Duodenal mucosa (tissue), 2 donors: ENCODE measurements around the gene MAD1L1.
"Not testable (repeated sequence)": the region's sequence is repeated elsewhere in the genome, so short reads cannot be mapped to it uniquely, and the experiment has no call there.

ENCODE experiments used
- H3K27ac ChIP-seq: one replicate; pipeline ENCODE4 v1.7.0; 2013; ENCODE audit warnings: low read depth, low read length
- H3K27me3 ChIP-seq, 2 donors: one replicate each; pipeline ENCODE4 v1.7.0; 2013; ENCODE audit warnings: low read length in 2 of 2, control low read depth in 1 of 2; ENCODE audit not compliant: insufficient read depth in 2 of 2, control insufficient read depth in 1 of 2
- H3K36me3 ChIP-seq, 2 donors: one replicate each; pipeline ENCODE4 v1.7.0; 2013; ENCODE audit warnings: low read length in 2 of 2, control low read depth in 1 of 2; ENCODE audit not compliant: insufficient read depth in 2 of 2, control insufficient read depth in 1 of 2
- H3K4me1 ChIP-seq, 2 donors: one replicate each; pipeline ENCODE4 v1.7.0; 2013; ENCODE audit warnings: low read length in 2 of 2, control low read depth in 1 of 2; ENCODE audit not compliant: insufficient read depth in 2 of 2, control insufficient read depth in 1 of 2
- H3K4me3 ChIP-seq, 2 donors: one replicate each; pipeline ENCODE4 v1.7.0; 2013; ENCODE audit warnings: low read length in 2 of 2, low read depth in 1 of 2
- H3K9ac ChIP-seq, 2 donors: one replicate each; pipeline ENCODE4 v1.7.0; 2013; ENCODE audit warnings: low read length in 2 of 2, low read depth in 1 of 2
- H3K9me3 ChIP-seq, 2 donors: one replicate each; pipeline ENCODE4 v1.7.0; 2013; ENCODE audit warnings: low read length in 2 of 2, control low read depth in 1 of 2; ENCODE audit not compliant: control insufficient read depth in 1 of 2

MAD1L1 gene

DNA sequence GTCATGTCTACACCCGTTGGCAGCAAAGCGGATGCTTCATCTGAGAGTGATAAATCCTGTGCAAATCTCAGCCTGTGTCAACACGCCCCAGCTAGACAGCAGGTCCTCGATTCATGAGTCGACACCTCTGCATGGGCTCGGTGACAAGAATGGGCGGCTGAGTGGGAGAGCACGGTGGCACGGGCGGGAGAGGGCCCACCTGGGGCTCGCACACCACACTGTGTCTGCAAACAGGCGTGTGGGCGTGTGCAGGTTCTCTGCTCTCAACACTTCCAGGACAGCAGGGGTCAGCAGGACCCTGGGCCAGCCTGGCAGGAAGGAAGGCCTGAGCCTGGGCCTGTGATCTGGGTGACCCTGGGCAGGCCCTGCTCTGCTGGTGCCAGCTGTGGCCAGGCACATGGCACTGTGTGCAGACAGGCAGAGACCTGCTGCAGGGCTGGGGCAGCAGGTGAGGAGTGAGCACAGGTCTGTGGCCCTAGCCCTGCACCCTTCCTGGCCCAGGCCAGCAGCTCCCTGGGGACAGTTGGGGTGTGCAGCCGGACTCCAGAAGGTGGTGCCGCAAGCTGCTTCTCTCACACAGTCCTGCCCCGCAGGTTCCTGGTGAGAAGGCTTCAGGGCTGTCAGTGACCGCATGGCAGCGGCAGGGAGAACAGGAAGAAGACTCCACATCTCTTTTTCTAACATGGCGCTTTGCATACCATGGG is 346.2 kb downstream of the MAD1L1 start:
- H3K36me3 ChIP-seq: peaks cover 0 to 23% of the 10 kb centered on the region in 2 donors

DNA sequence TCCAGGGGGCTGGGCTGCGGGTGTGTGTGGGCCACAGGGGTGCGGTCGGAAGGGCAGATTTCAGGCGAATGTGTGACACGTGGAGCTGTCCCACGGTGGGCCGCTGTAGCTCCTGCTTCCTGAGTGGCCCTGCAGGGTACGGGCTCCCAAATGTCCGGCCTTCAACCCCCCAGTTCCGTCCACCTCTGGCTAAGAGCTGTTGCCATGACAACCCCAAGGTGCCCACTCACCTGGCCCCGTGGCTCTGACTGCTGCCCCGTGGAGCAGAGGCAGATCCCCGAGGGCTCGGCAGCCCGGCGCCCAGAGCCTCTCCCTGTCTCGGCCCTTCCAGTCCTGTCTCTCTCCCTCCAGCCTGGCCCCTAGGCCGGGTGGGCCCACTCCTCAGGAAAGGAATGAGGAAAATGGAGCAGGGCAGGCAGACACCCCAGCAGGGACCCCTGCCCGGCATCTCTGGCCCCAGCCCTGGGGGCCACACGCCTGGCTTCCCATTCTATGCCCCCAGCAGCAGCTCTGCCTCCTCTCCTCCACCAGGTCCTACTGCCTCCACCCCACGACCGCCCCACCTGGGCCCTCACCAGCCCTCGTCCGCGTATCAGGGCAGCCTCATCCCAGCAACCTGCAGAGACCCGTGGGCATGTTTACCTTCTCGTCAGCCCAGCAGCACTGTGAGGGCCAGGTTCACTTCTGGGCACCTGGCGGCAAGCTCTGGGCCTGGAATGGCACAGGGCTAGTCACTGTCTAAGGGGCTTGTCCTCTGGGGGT is 347.1 kb downstream of the MAD1L1 start:
- Histone ChIP-seq H3K9me3 (peaks cover 0 to 5% of the 10 kb centered on the region in 2 donors), H3K4me1 (peaks cover 0 to 4% of the 10 kb centered on the region in 2 donors), H3K4me3 (no peak overlapping the region), H3K27me3 (no peaks in the 10 kb centered on the region), H3K9ac (no peak overlapping the region), H3K27ac (no peak overlapping the region), H3K36me3 (peaks cover 0 to 24% of the 10 kb centered on the region in 2 donors)

More for the DNA sequence above, 346.2 kb downstream of the MAD1L1 start:
- Histone ChIP-seq H3K9me3 (peaks cover 0 to 5% of the 10 kb centered on the region in 2 donors), H3K27me3 (no peaks in the 10 kb centered on the region), H3K4me1 (peaks cover 0 to 4% of the 10 kb centered on the region in 2 donors), H3K9ac (no peak overlapping the region), H3K27ac (no peak overlapping the region), H3K4me3 (no peak overlapping the region)

DNA sequence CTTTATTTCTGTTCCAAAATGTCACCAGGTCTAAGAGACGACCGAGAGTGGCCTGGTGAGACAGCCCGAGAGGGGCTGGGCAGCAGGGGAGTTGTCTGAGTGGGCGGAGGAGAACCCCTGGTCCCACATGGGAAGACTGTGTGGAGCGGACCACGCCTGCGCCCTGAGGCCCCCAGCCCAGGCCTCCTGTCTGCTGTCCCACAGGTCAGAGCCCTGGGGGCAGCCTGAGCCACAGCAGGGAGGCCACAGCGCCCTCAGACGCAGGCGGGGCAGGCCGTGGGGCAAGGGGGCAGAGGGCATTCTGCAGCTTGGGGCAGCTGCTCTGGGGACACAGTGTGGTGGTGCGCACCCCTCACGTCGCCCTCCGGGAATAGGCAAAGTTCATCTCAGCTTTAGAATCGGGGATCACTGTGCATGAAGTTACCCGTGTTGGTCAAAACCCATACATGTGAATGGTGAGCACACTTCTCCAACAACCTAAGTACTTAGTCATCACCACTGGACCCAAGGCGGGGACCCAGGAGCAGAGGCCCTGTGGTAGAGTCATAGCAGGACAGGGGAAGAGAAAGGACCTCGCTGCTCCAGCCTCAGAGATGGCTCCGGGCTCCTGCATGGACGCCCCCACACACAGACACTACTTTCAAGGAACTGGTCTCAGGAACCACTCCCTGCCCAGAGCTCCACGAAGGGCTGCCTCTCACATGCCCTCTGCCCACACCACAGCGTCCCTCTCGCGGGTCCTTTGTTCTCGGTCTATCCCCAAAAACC is 348.0 kb downstream of the MAD1L1 start:
- Histone ChIP-seq H3K27ac (no peak overlapping the region), H3K36me3 (peaks cover 0 to 30% of the 10 kb centered on the region in 2 donors), H3K9me3 (peaks cover 0 to 5% of the 10 kb centered on the region in 2 donors), H3K27me3 (no peaks in the 10 kb centered on the region), H3K4me1 (peaks cover 0 to 4% of the 10 kb centered on the region in 2 donors), H3K9ac (no peak overlapping the region), H3K4me3 (no peak overlapping the region)

DNA sequence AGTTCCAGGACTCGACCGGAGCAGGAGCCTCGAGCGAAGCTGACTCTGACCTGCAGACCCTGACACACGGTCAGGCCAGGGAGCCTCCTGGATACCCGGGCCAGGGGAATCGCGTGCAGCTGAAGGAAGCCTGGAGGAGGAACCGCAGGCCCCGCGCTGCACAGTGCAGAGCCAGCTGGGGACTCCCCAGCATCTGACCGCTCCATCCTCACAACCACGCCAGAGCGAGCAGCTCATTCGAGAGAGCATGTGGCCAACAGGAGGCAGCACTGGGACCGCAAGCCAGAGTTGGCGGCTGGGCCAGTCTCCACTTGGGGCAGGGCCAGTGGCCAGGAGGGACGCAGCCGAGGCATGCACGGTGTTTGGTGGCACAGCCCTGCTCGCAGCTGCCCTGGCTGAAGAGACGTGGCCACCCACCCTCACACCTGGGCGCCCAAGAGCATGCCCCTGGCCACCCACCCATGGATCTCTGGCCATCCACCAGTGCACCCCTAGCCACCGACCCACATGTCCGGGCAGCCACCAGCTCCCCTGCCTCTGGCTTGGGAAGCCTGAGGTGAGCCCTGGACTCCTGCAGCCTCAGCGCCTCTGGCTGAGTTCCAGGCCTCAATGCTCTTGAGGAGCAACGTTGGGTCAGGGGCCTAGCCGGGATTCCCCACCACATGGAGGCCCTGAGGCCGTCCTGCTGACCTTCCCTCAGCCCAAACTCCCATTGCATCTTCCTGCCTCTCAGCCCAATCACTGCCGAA is 348.7 kb downstream of the MAD1L1 start:
- H3K27me3 ChIP-seq: no peaks in the 10 kb centered on the region

DNA sequence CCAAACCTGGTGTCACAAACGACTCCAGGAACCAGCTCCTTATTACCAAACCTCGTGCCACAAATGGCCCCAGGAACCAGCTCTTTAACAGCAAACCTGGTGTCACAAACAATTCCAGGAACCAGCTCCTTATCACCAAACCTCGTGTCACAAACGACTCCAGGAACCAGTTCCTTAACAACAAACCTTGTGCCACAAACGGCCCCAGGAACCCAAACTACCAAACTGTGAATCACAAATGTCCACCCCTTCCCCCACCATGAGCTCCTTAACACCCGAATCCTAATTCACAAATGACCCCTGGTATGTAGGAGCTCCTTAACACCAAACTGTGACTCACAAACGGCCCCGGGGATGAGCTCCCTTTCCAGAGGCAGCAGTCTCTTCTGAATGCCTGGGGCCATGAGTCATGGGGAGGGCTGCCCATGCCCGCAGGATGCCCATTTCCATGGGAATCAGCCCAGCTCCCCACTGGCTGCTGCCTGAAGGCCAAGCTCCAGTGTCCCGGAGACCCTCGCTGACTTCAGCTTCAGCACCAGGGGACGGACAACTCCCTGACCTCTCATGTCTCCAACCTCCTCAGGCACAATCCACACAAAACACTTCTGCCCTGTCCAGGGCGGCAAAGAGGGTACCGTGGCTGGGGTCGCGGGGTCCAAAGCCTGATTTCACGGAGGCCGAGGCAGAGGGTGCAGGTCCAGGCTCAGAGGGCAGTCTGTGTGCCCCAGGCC is 349.5 kb downstream of the MAD1L1 start:
- H3K27ac ChIP-seq: no peak overlapping the region
- no peak overlapping the region for H3K9ac ChIP-seq
- H3K27me3 ChIP-seq: no peaks in the 10 kb centered on the region
- H3K4me1 ChIP-seq: no peaks in the 10 kb centered on the region
- no peak overlapping the region for H3K4me3 ChIP-seq
- H3K9me3 ChIP-seq: peaks cover 0 to 3% of the 10 kb centered on the region in 2 donors
- peaks cover 0 to 22% of the 10 kb centered on the region in 2 donors for H3K36me3 ChIP-seq

More for the DNA sequence above, 348.7 kb downstream of the MAD1L1 start:
- Histone ChIP-seq H3K9ac (no peak overlapping the region), H3K27ac (no peak overlapping the region), H3K4me3 (no peak overlapping the region), H3K36me3 (peaks cover 0 to 30% of the 10 kb centered on the region in 2 donors), H3K4me1 (no peaks in the 10 kb centered on the region), H3K9me3 (peaks cover 0 to 5% of the 10 kb centered on the region in 2 donors)

DNA sequence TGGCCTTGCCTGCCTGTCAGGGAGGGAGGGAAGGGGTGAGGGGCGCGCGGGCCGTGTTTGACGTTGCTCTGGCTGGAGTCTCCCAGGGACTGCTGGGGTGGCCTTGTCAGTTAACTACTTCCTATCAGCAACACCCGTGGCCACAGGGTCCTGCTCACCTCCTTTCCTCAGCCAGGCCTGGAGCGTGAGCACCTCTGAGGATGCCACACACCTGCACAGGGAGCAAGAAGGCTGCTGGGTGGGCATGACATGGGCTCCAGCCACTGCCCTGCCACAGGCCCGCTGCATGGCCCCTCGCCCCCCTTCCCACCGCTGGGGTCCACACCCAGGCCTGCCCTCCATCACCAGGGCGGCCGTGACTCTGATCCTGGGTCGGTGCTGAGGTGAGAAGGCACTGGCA is 350.3 kb downstream of the MAD1L1 start:
- Histone ChIP-seq H3K9ac (no peak overlapping the region), H3K27me3 (no peaks in the 10 kb centered on the region), H3K27ac (no peak overlapping the region), H3K4me1 (no peaks in the 10 kb centered on the region), H3K4me3 (no peak overlapping the region), H3K9me3 (peaks cover 0 to 3% of the 10 kb centered on the region in 2 donors), H3K36me3 (peaks cover 0 to 15% of the 10 kb centered on the region in 2 donors)

DNA sequence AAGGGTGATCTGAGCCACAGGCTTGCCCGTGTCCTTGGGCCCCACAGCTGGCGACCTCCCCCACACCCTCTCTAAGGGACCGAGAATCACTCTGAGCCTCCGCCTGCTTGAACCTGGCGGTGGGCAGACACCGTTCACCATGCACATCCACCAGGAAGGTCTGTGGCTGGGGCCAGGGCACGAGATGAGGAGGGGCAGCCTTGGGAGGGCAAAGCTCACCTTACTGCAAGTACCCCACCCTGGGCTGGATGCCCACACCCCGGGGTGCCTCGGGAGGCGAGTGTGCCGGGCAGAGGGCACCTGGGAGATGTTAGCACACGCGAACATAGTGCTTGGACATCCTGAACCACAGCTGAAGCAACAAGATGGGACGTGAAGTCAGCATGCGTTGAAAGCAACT is 350.8 kb downstream of the MAD1L1 start:
- Histone ChIP-seq H3K27me3 (no peaks in the 10 kb centered on the region), H3K27ac (no peak overlapping the region), H3K9ac (no peak overlapping the region), H3K36me3 (peaks cover 0 to 10% of the 10 kb centered on the region in 2 donors), H3K4me1 (no peaks in the 10 kb centered on the region), H3K4me3 (no peak overlapping the region), H3K9me3 (no peaks in the 10 kb centered on the region)

DNA sequence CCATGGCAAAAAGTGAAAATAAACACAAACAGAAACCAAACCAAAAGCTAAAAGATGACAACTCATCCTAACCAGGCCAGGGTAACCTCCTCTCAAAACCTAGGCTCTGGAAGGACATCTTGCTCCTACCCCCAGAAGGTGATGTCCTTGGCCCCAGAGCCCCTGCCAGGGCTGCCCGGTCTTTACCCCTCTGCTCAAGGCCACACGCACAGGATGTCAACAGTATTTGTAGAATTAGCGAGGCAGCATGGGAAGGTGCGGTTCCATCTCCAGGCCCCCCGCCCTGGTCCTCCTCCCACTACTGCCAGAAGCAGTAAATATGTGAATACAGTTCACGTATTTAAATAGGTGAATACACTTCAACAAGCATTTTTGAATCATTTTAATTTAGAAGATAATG is 356.1 kb downstream of the MAD1L1 start:
- H3K4me1 ChIP-seq, H3K27me3 ChIP-seq, H3K4me3 ChIP-seq, H3K27ac ChIP-seq, H3K9ac ChIP-seq, H3K36me3 ChIP-seq, H3K9me3 ChIP-seq: not testable (repeated sequence)

DNA sequence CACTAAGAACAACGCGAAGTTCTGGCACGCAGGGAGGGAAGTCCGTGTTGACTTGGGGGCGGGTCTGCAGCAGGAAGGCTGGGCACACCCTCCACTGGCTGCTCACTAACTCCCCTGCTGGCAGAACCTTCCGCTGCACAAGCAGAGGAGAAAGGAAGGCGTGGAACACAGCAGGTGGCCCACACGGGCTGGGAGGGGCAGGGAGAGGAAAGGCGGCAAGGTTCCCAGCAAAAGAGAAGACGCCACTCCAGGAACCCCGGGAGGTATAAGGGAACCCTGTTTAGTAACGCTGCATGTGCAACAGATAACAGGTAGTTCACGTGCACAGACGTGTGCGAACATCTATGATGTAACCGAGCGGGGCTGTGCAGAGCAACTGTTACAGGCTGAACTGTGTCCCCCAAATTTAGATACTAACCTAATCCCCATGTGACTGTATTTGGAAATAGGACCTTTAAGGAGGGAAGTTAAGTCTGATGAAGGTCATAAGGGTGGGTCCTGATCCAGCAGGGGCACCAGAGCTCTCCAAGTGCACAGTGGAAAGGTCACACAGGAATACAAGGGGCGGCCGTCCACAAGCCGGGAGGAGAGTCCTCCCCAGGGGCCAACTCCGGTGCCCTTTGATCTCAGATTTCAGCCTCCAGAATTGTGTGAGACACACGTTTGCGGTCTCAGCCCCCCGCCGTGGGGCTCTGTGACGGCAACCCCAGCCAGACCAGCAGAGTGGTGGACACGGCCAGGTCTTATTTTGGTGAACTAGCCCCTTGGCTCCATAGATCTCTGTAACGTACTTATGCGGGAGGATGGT is 357.1 kb downstream of the MAD1L1 start:
- H3K36me3 ChIP-seq, H3K9ac ChIP-seq, H3K27me3 ChIP-seq, H3K4me1 ChIP-seq, H3K9me3 ChIP-seq, H3K4me3 ChIP-seq, H3K27ac ChIP-seq: not testable (repeated sequence)
